DND-41 (cell line): Measurements from ENCODE around the gene SUCLG2.

Source experiments
- ATAC-seq: fragments of 200-7000 bp; cut with Tn5 transposase; 3 replicates; pipeline ENCODE4 v1.9.1; 2021; ENCODE audit warnings: low read depth; ENCODE audit not compliant: insufficient read depth
- DNase-seq: peaks from one replicate; pipeline ENCODE4 v3.0.0-alpha.2; 2020
- H2AFZ ChIP-seq: 2 replicates; pipeline ENCODE4 v1.6.0; 2012; ENCODE audit warnings: low read depth, low read length
- H3K27ac ChIP-seq: 2 replicates; pipeline ENCODE4 v1.5.1; 2012; ENCODE audit warnings: low read length, inconsistent platforms
- H3K27me3 ChIP-seq: fragments of 200-600 bp; sonication (generic); 2 replicates; pipeline ENCODE4 v1.6.0; 2012; ENCODE audit warnings: low read length, mild to moderate bottlenecking, inconsistent platforms; ENCODE audit not compliant: insufficient read depth, poor library complexity
- H3K36me3 ChIP-seq: 2 replicates; pipeline ENCODE4 v1.5.1; 2012; ENCODE audit warnings: low read length, inconsistent platforms; ENCODE audit not compliant: insufficient read depth
- H3K4me1 ChIP-seq: 2 replicates; pipeline ENCODE4 v1.5.1; 2012; ENCODE audit warnings: mild to moderate bottlenecking, low read length; ENCODE audit not compliant: insufficient read depth
- H3K4me2 ChIP-seq: 2 replicates; pipeline ENCODE4 v1.6.0; 2012; ENCODE audit warnings: mild to moderate bottlenecking, moderate library complexity, low read length, inconsistent platforms; ENCODE audit not compliant: insufficient read depth
- H3K4me3 ChIP-seq, 2 experiments: fragments of 200-600 bp in 1 of 2; shearing (Covaris generic) in 1 of 2; 2 replicates each; pipeline ENCODE4 v1.5.1; 2012 to 2016; ENCODE audit warnings: inconsistent platforms in 2 of 2, low read length in 2 of 2, mild to moderate bottlenecking in 2 of 2, low read depth in 1 of 2, moderate library complexity in 1 of 2
- H3K79me2 ChIP-seq: 2 replicates; pipeline ENCODE4 v1.6.0; 2012; ENCODE audit warnings: low read length, inconsistent platforms; ENCODE audit not compliant: insufficient read depth
- H3K9ac ChIP-seq: 2 replicates; pipeline ENCODE4 v1.6.0; 2012; ENCODE audit warnings: low read depth, mild to moderate bottlenecking, inconsistent platforms, low read length, moderate library complexity
- H3K9me3 ChIP-seq: 2 replicates; pipeline ENCODE4 v1.5.1; 2012; ENCODE audit warnings: low read length, moderate library complexity, mild to moderate bottlenecking, inconsistent platforms; ENCODE audit not compliant: insufficient read depth, severe bottlenecking
- H4K20me1 ChIP-seq: 2 replicates; pipeline ENCODE4 v1.6.0; 2012; ENCODE audit warnings: low read length; ENCODE audit not compliant: insufficient read depth
- CTCF ChIP-seq: IDR thresholded peaks from 2 replicates; pipeline ENCODE4 v1.5.1; 2012; ENCODE audit warnings: borderline replicate concordance, low read length, moderate library complexity, mild to moderate bottlenecking; ENCODE audit not compliant: poor library complexity, severe bottlenecking; ENCODE audit errors: extremely low read depth
- EZH2 ChIP-seq: IDR thresholded peaks from 3 replicates; pipeline ENCODE4 v1.6.1; 2012; ENCODE audit warnings: borderline replicate concordance, low read depth, mild to moderate bottlenecking, moderate library complexity, low read length, inconsistent platforms; ENCODE audit not compliant: severe bottlenecking

SUCLG2 gene

GRCh38 chr3:67578416-67578815 is 76.0 kb downstream of the SUCLG2 start:
- 0 out of 2 replicates have a peak, but pooled peaks cover 4% of the 10 kb centered on the region for H4K20me1 ChIP-seq
- DNase-seq (no peak), ATAC-seq (no peak)
- TF ChIP-seq CTCF: no peak
- TF ChIP-seq EZH2: no peak
- no peak overlapping the region for H3K9ac ChIP-seq
- no peaks in the 10 kb centered on the region for H3K36me3 ChIP-seq
- no peak overlapping the region for H3K4me3 ChIP-seq
- H2AFZ ChIP-seq: no peak overlapping the region
- no peaks in the 10 kb centered on the region for H3K4me1 ChIP-seq
- H3K27ac ChIP-seq: no peak overlapping the region
- no peaks in the 10 kb centered on the region for H3K27me3 ChIP-seq
- no peaks in the 10 kb centered on the region for H3K9me3 ChIP-seq
- H3K4me2 ChIP-seq: no peak overlapping the region
- no peaks in the 10 kb centered on the region for H3K79me2 ChIP-seq

GRCh38 chr3:67576441-67576840 is 78.0 kb downstream of the SUCLG2 start:
- no peaks in the 10 kb centered on the region for H3K27me3 ChIP-seq
- H2AFZ ChIP-seq: no peak overlapping the region
- H3K79me2 ChIP-seq: no peaks in the 10 kb centered on the region
- peaks cover 3% of the 10 kb centered on the region for H3K36me3 ChIP-seq
- H3K4me3 ChIP-seq: no peak overlapping the region
- ATAC-seq: no peak
- H3K9ac ChIP-seq: no peak overlapping the region
- TF ChIP-seq EZH2: no peak
- TF ChIP-seq CTCF: no peak
- H3K4me2 ChIP-seq: no peak overlapping the region
- DNase-seq: no peak
- H3K4me1 ChIP-seq: no peaks in the 10 kb centered on the region
- peaks cover 1% of the 10 kb centered on the region for H3K9me3 ChIP-seq
- no peaks in the 10 kb centered on the region for H4K20me1 ChIP-seq
- H3K27ac ChIP-seq: no peak overlapping the region

GRCh38 chr3:67569324-67569723 is 85.1 kb downstream of the SUCLG2 start:
- Histone ChIP-seq H4K20me1 (no peaks in the 10 kb centered on the region), H3K79me2 (no peaks in the 10 kb centered on the region), H2AFZ (no peak overlapping the region), H3K9ac (no peak overlapping the region), H3K4me1 (no peaks in the 10 kb centered on the region), H3K27me3 (no peaks in the 10 kb centered on the region), H3K4me3 (no peak overlapping the region), H3K9me3 (peaks cover 9% of the 10 kb centered on the region), H3K36me3 (peaks cover 11% of the 10 kb centered on the region), H3K4me2 (no peak overlapping the region), H3K27ac (no peak overlapping the region)
- no peak for DNase-seq
- TF ChIP-seq CTCF (no peak), EZH2 (no peak)
- ATAC-seq: no peak

- no peak for ATAC-seq
- H4K20me1 ChIP-seq: no peaks in the 10 kb centered on the region
Measured at GRCh38 chr3:67567893-67568292, 86.5 kb downstream of the SUCLG2 start.

More at GRCh38 chr3:67567893-67568292, 86.5 kb downstream of the SUCLG2 start:
- Histone ChIP-seq H3K27me3 (no peaks in the 10 kb centered on the region), H3K9me3 (peaks cover 9% of the 10 kb centered on the region), H2AFZ (no peak overlapping the region), H3K4me3 (no peak overlapping the region), H3K27ac (no peak overlapping the region), H3K4me2 (no peak overlapping the region), H3K79me2 (no peaks in the 10 kb centered on the region), H3K9ac (no peak overlapping the region), H3K36me3 (peaks cover 11% of the 10 kb centered on the region), H3K4me1 (no peaks in the 10 kb centered on the region)
- DNase-seq: no peak
- no peak for TF ChIP-seq EZH2
- no peak for TF ChIP-seq CTCF
